ENCODE results near the gene RNF223. TPM values are rescaled to one million over a fixed set of nuclear protein-coding genes. Genes with fewer than 3 reads are reported as not detected.
"Not testable (repeated sequence)": the region's sequence is repeated elsewhere in the genome, so short reads cannot be mapped to it uniquely, and the experiment has no call there.

The RNF223 gene
- total RNA-seq, 1 donor from 2014 or later = 7.5 TPM

DNA sequence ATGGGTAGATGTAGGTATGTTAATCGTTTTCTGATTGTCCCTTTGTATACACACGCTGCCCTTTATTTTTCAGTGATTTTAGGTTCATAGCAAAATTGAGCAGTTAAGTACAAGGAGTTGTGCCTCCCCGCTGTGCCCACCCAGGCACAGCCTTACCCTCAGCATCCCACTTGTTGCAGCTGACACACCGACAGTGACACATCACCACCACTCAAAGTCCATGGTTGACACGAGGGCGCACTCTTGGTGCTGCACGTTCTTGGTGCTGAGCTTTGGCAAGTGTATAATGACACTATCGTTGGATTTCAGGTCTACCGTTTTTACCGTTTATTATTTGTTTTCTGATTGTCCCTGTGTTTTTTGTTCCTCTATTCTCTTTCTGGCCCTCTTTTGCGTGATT is 26.2 kb upstream of the RNF223 start:
- TF ChIP-seq, protein P1, sequence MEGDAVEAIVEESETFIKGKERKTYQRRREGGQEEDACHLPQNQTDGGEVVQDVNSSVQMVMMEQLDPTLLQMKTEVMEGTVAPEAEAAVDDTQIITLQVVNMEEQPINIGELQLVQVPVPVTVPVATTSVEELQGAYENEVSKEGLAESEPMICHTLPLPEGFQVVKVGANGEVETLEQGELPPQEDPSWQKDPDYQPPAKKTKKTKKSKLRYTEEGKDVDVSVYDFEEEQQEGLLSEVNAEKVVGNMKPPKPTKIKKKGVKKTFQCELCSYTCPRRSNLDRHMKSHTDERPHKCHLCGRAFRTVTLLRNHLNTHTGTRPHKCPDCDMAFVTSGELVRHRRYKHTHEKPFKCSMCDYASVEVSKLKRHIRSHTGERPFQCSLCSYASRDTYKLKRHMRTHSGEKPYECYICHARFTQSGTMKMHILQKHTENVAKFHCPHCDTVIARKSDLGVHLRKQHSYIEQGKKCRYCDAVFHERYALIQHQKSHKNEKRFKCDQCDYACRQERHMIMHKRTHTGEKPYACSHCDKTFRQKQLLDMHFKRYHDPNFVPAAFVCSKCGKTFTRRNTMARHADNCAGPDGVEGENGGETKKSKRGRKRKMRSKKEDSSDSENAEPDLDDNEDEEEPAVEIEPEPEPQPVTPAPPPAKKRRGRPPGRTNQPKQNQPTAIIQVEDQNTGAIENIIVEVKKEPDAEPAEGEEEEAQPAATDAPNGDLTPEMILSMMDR (IDR thresholded peaks at IDR 0.05; ENCODE audit: insufficient read depth, low read length, poor library complexity, severe bottlenecking) = no peak
- no peaks in the 10 kb centered on the region for H3K27me3 ChIP-seq (ENCODE audit: control insufficient read depth, insufficient read depth, low read length)
- no peak for DNase-seq (ENCODE audit: low read depth)
- no peaks in the 10 kb centered on the region for H3K36me3 ChIP-seq (ENCODE audit: control insufficient read depth, insufficient read depth, low read length)
- no peak overlapping the region for H3K4me3 ChIP-seq (ENCODE audit: low read depth, low read length)

DNA sequence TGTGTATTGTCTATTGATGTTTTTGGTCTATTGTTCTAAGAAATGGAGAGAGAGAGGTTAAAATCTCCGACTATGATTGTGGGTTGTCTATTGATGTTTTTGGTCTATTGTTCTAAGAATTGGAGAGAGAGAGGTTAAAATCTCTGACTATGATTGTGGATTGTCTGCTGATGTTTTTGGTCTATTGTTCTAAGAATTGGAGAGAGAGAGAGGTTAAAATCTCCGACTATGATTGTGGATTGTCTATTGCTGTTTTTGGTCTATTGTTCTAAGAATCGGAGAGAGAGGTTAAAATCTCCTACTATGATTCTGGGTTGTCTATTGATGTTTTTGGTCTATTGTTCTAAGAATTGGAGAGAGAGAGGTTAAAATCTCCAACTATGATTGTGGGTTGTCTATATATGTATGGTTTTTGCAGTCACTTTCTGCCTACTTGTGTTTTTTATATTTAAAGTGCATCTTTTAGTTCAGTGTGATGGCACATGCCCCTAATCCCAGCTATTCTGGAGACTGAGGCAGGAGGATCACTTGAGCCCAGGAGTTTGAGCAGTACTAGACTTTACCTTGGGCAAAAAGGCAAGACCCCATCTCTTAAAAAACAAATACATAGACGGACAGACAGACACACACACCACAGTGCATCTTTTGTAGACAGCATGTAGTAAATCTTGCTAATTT is 25.5 kb upstream of the RNF223 start:
- TF ChIP-seq, protein P1 (IDR thresholded peaks at IDR 0.05; ENCODE audit: insufficient read depth, low read length, poor library complexity, severe bottlenecking) = no peak
- H3K36me3 ChIP-seq (ENCODE audit: control insufficient read depth, insufficient read depth, low read length) = no peaks in the 10 kb centered on the region
- no peaks in the 10 kb centered on the region for H3K27me3 ChIP-seq (ENCODE audit: control insufficient read depth, insufficient read depth, low read length)
- no peak for DNase-seq (ENCODE audit: low read depth)
- H3K4me3 ChIP-seq (ENCODE audit: low read depth, low read length) = no peak overlapping the region

DNA sequence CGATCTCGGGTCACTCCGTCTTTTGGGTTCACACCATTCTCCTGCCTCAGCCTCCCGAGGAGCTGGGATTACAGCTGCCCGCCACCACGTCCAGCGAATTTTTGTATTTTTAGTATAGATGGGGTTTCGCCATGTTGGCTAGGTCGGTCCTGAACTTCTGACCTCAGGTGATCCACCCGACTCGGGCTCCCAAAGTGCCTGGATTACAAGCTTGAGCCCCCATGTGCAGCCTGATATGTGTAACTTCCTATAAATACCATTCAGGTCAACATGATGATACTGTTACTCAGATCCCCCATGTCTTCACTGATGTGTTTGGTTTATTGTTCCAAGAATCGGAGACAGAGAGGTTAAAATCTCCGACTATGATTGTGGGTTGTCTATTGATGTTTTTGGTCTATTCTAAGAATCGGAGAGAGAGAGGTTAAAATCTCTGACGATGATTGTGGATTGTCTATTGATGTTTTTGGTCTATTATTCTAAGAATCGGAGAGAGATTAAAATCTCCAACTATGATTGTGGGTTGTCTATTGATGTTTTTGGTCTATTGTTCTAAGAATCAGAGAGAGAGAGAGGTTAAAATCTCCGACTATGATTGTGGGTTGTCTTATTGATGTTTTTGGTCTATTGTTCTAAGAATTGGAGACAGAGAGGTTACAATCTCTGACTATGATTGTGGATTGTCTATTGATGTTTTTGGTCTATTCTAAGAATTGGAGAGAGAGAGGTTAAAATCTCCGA is 24.7 kb upstream of the RNF223 start:
- no peak overlapping the region for H3K4me3 ChIP-seq (ENCODE audit: low read depth, low read length)
- DNase-seq (ENCODE audit: low read depth) = no peak
- H3K27me3 ChIP-seq (ENCODE audit: control insufficient read depth, insufficient read depth, low read length) = no peaks in the 10 kb centered on the region
- H3K36me3 ChIP-seq (ENCODE audit: control insufficient read depth, insufficient read depth, low read length) = no peaks in the 10 kb centered on the region
- TF ChIP-seq, protein P1 (IDR thresholded peaks at IDR 0.05; ENCODE audit: insufficient read depth, low read length, poor library complexity, severe bottlenecking) = no peak

DNA sequence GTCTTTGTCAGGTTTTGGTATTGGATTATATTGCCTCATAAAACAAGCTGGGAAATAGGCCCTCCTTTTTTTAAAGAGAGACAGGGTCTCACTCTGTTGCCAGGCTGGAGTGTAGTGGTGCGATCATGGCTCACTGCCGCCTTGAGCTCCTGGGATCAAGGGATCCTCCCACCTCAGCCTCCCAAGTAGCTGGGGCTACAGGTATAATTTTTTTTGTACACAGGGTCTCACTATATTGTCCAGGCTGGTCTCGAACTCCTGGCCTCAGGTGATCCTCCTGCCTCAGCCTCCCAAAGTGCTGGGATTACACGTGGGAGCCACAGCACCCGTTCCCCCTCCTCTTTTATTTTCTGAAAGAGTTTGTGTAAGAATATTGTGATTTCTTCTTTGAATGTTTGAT is 22.0 kb upstream of the RNF223 start:
- H3K36me3 ChIP-seq (ENCODE audit: control insufficient read depth, insufficient read depth, low read length); H3K4me3 ChIP-seq (ENCODE audit: low read depth, low read length); H3K27me3 ChIP-seq (ENCODE audit: control insufficient read depth, insufficient read depth, low read length); DNase-seq (ENCODE audit: low read depth): not testable (repeated sequence)

DNA sequence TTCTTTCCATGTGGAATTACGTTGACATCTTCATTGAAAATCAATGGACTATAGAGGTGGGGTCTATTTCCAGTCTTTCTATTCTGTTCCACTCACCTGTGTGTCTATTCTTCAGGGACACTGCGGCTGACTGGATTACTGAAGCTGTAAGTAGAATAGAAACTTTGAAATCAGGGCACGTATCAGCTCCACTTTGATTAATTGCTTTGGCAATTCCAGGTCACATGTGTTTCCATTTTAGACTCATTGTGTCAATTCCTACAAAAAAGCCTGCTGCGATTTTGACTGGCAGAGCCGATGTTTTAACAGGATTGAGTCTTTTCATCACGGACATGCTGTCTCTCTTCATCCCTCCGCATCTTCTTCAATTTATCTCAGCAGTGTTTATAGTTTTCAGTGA is 20.9 kb upstream of the RNF223 start:
- no peak overlapping the region for H3K4me3 ChIP-seq (ENCODE audit: low read depth, low read length)
- TF ChIP-seq, protein P1 (IDR thresholded peaks at IDR 0.05; ENCODE audit: insufficient read depth, low read length, poor library complexity, severe bottlenecking) = no peak
- no peak for DNase-seq (ENCODE audit: low read depth)
- no peaks in the 10 kb centered on the region for H3K36me3 ChIP-seq (ENCODE audit: control insufficient read depth, insufficient read depth, low read length)
- H3K27me3 ChIP-seq (ENCODE audit: control insufficient read depth, insufficient read depth, low read length) = no peaks in the 10 kb centered on the region

DNA sequence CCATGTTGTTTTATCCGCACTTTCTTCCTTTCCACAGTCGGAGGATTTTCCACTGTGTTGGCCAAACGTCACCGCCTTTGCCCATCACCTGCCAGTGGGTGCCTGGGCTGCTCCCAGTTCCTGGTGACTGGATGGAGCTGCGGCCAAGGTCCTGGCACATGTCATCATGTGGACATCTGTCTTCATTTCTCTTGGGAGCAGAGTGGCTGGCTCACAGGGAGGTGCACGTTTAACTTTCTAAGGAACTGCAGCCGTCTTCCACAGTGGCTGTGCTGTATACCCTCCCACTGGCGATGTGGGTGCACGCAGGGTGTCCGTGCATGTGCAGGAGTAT is 19.5 kb upstream of the RNF223 start:
- TF ChIP-seq, protein P1 (IDR thresholded peaks at IDR 0.05; ENCODE audit: insufficient read depth, low read length, poor library complexity, severe bottlenecking) = no peak
- no peak for DNase-seq (ENCODE audit: low read depth)
- H3K36me3 ChIP-seq (ENCODE audit: control insufficient read depth, insufficient read depth, low read length) = no peaks in the 10 kb centered on the region
- H3K27me3 ChIP-seq (ENCODE audit: control insufficient read depth, insufficient read depth, low read length) = no peaks in the 10 kb centered on the region
- H3K4me3 ChIP-seq (ENCODE audit: low read depth, low read length) = no peak overlapping the region
